Parathyroid adenoma (tissue), 2 donors: Measurements from ENCODE around the gene CITED1.
A peak's percentile ranks its signal among the peaks of the same experiment; 100 is the strongest.

Experiments used
- H2AFZ ChIP-seq: fragments of 300-600 bp; sonication (generic); one replicate; pipeline ENCODE4 v1.7.0; 2017; ENCODE audit warnings: antibody characterized with exemption, mild to moderate bottlenecking
- H3K27ac ChIP-seq: fragments of 300-600 bp; sonication (generic); one replicate; pipeline ENCODE4 v1.7.0; 2017
- H3K27me3 ChIP-seq: fragments of 300-600 bp; sonication (generic); one replicate; pipeline ENCODE4 v1.7.0; 2017; ENCODE audit warnings: low read length; ENCODE audit not compliant: control insufficient read depth, insufficient read depth
- H3K36me3 ChIP-seq: fragments of 300-600 bp; sonication (generic); one replicate; pipeline ENCODE4 v1.7.0; 2017; ENCODE audit warnings: low read length; ENCODE audit not compliant: control insufficient read depth, insufficient read depth
- H3K4me1 ChIP-seq: fragments of 300-600 bp; sonication (generic); one replicate; pipeline ENCODE4 v1.7.0; 2017; ENCODE audit warnings: control low read depth
- H3K4me2 ChIP-seq: fragments of 300-600 bp; sonication (generic); one replicate; pipeline ENCODE4 v1.7.0; 2017; ENCODE audit warnings: low read length
- H3K4me3 ChIP-seq: fragments of 300-600 bp; sonication (generic); one replicate; pipeline ENCODE4 v1.7.0; 2017; ENCODE audit warnings: low read depth, low read length
- H3K79me2 ChIP-seq: fragments of 300-600 bp; sonication (generic); one replicate; pipeline ENCODE4 v1.7.0; 2017; ENCODE audit warnings: control low read depth
- H3K9ac ChIP-seq: fragments of 300-600 bp; sonication (generic); one replicate; pipeline ENCODE4 v1.7.0; 2017; ENCODE audit warnings: mild to moderate bottlenecking
- H3K9me3 ChIP-seq: fragments of 300-600 bp; sonication (generic); one replicate; pipeline ENCODE4 v1.7.0; 2017; ENCODE audit warnings: low read length; ENCODE audit not compliant: control insufficient read depth
- TF ChIP-seq, protein P1 (sequence below): fragments of 300-600 bp; sonication (generic); IDR thresholded peaks from one replicate; pipeline ENCODE4 v1.7.0; 2017; ENCODE audit warnings: antibody characterized with exemption, mild to moderate bottlenecking
- donor health status: primary hyperparathyroidism.

CITED1 gene

GRCh38 chrX:72309297-72310071 is 3.8 kb upstream of the CITED1 start:
- Histone ChIP-seq H3K4me1 (no peaks in the 10 kb centered on the region), H3K9ac (no peak overlapping the region), H3K27me3 (no peaks in the 10 kb centered on the region), H3K4me2 (peak overlapping the region; percentile 67), H3K9me3 (no peaks in the 10 kb centered on the region), H3K4me3 (peak overlapping the region; percentile 40), H2AFZ (peak overlapping the region; percentile 29), H3K36me3 (no peaks in the 10 kb centered on the region), H3K79me2 (no peaks in the 10 kb centered on the region), H3K27ac (no peak overlapping the region)
- TF ChIP-seq, protein P1, sequence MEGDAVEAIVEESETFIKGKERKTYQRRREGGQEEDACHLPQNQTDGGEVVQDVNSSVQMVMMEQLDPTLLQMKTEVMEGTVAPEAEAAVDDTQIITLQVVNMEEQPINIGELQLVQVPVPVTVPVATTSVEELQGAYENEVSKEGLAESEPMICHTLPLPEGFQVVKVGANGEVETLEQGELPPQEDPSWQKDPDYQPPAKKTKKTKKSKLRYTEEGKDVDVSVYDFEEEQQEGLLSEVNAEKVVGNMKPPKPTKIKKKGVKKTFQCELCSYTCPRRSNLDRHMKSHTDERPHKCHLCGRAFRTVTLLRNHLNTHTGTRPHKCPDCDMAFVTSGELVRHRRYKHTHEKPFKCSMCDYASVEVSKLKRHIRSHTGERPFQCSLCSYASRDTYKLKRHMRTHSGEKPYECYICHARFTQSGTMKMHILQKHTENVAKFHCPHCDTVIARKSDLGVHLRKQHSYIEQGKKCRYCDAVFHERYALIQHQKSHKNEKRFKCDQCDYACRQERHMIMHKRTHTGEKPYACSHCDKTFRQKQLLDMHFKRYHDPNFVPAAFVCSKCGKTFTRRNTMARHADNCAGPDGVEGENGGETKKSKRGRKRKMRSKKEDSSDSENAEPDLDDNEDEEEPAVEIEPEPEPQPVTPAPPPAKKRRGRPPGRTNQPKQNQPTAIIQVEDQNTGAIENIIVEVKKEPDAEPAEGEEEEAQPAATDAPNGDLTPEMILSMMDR = no peak

GRCh38 chrX:72308566-72309296 is 3.0 kb upstream of the CITED1 start:
- Histone ChIP-seq H3K79me2 (no peaks in the 10 kb centered on the region), H3K27me3 (no peaks in the 10 kb centered on the region), H3K4me3 (peak overlapping the region; percentile 40), H3K4me2 (peak overlapping the region; percentile 67), H2AFZ (peak overlapping the region; percentile 29), H3K27ac (no peak overlapping the region), H3K36me3 (no peaks in the 10 kb centered on the region), H3K4me1 (no peaks in the 10 kb centered on the region), H3K9ac (no peak overlapping the region), H3K9me3 (no peaks in the 10 kb centered on the region)
- TF ChIP-seq, protein P1 = no peak

DNA sequence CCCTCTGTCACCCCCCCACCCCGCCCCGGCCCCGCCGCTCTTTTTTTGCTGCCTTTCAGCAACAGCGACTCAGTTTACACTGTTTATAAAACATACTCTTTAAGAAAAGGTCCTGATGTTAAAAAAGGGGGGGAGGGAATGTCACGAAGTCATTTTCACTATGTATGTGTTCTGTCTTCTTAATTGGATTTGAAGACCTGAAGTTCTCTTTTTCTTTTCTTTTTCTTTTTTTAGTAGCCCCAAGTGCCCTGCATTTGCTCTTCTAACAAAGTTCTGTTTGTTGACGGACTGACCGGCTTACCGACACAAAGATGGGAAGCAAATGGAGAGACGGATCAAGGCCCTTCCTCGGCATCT is 2.5 kb upstream of the CITED1 start:
- Histone ChIP-seq H3K4me3 (no peak overlapping the region), H3K4me1 (no peaks in the 10 kb centered on the region), H3K9ac (no peak overlapping the region), H3K9me3 (no peaks in the 10 kb centered on the region), H3K4me2 (no peak overlapping the region), H3K27me3 (no peaks in the 10 kb centered on the region), H3K27ac (no peak overlapping the region), H2AFZ (no peak overlapping the region), H3K79me2 (no peaks in the 10 kb centered on the region), H3K36me3 (no peaks in the 10 kb centered on the region)
- TF ChIP-seq, protein P1 = no peak

DNA sequence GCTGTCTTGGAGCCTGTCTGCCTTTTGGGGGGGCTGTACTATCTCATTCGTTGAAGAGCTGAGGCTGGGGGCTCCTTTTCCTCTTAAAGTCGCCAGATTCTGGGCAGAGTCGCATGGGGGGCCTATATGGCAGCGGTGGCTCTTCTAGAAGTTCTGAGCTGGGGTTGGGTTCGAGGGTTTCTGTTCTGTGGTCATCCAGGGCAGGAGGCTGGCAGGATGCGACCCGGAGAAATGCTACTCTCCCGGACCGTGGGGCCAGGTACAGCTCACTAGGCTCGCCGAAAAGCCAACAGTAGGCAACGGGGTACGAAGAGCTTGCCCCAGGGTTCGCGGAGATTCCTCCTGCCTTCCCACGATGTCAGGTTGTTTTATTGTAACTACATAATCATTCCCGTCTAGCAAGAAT is 1.9 kb upstream of the CITED1 start:
- Histone ChIP-seq H3K9ac (no peak overlapping the region), H3K79me2 (no peaks in the 10 kb centered on the region), H3K4me3 (no peak overlapping the region), H3K27me3 (no peaks in the 10 kb centered on the region), H3K27ac (no peak overlapping the region), H2AFZ (no peak overlapping the region), H3K9me3 (no peaks in the 10 kb centered on the region), H3K36me3 (no peaks in the 10 kb centered on the region), H3K4me1 (no peaks in the 10 kb centered on the region), H3K4me2 (peak overlapping the region; percentile 77)
- TF ChIP-seq, protein P1 = no peak
